ENCODE data around the gene GLB1L. TPM values are rescaled to one million over a fixed set of nuclear protein-coding genes. Genes with fewer than 3 reads are reported as not detected.
A peak's percentile ranks its signal among the peaks of the same experiment; 100 is the strongest.

Gene GLB1L
- total and polyA plus RNA-seq, 2 donors from 2014 or later: 19.7 to 20.6 TPM

- no peak for TF ChIP-seq CTCF (IDR thresholded peaks at IDR 0.05; ENCODE audit: borderline replicate concordance, extremely low read depth, insufficient read depth)
- DNase-seq (peak in 1 of 5 donors; percentile 55), FAIRE-seq (no peak)
- Histone ChIP-seq H3K27me3 (ENCODE audit: control insufficient read depth, insufficient read depth, low read length) (no peaks in the 10 kb centered on the region), H3K4me1 (ENCODE audit: control insufficient read depth in 2 of 3, insufficient read depth in 2 of 3, low read depth in 1 of 3, low read length in 3 of 3) (peaks cover 0 to 8% (median 3%) of the 10 kb centered on the region in 3 donors), H3K27ac (ENCODE audit: low read depth in 2 of 2, low read length in 2 of 2) (no peak overlapping the region), H3K4me3 (ENCODE audit: low read length in 3 of 3) (no peak overlapping the region), H3K9ac (ENCODE audit: low read length in 3 of 3) (no peak overlapping the region), H3K36me3 (ENCODE audit: control insufficient read depth in 2 of 3, insufficient read depth in 3 of 3, low read length in 3 of 3) (no peaks in the 10 kb centered on the region), H3K9me3 (ENCODE audit: control insufficient read depth in 2 of 3, insufficient read depth in 1 of 3, low read length in 3 of 3) (no peaks in the 10 kb centered on the region)
- intact Hi-C loops (cut with DNase I): no loop called here
These were observed 47.4 kb upstream of the GLB1L start for GRCh38 chr2:219292616-219293015.

- intact Hi-C loops (cut with DNase I): no loop called here
- H3K27me3 ChIP-seq (ENCODE audit: control insufficient read depth, insufficient read depth, low read length): no peaks in the 10 kb centered on the region
- TF ChIP-seq CTCF (IDR thresholded peaks at IDR 0.05; ENCODE audit: borderline replicate concordance, extremely low read depth, insufficient read depth): no peak
- no peak overlapping the region for H3K27ac ChIP-seq (ENCODE audit: low read depth in 2 of 2, low read length in 2 of 2)
- peaks cover 0 to 8% (median 3%) of the 10 kb centered on the region in 3 donors for H3K4me1 ChIP-seq (ENCODE audit: control insufficient read depth in 2 of 3, insufficient read depth in 2 of 3, low read depth in 1 of 3, low read length in 3 of 3)
- no peak overlapping the region for H3K9ac ChIP-seq (ENCODE audit: low read length in 3 of 3)
- no peaks in the 10 kb centered on the region for H3K9me3 ChIP-seq (ENCODE audit: control insufficient read depth in 2 of 3, insufficient read depth in 1 of 3, low read length in 3 of 3)
- H3K4me3 ChIP-seq (ENCODE audit: low read length in 3 of 3): no peak overlapping the region
- DNase-seq: no peak
- H3K36me3 ChIP-seq (ENCODE audit: control insufficient read depth in 2 of 3, insufficient read depth in 3 of 3, low read length in 3 of 3): no peaks in the 10 kb centered on the region
- FAIRE-seq: no peak
These were observed 46.8 kb upstream of the GLB1L start for GRCh38 chr2:219291910-219292490.

GRCh38 chr2:219291394-219291793 is 46.1 kb upstream of the GLB1L start:
- no peak for TF ChIP-seq CTCF (IDR thresholded peaks at IDR 0.05; ENCODE audit: borderline replicate concordance, extremely low read depth, insufficient read depth)
- Histone ChIP-seq H3K9me3 (ENCODE audit: control insufficient read depth in 2 of 3, insufficient read depth in 1 of 3, low read length in 3 of 3) (no peaks in the 10 kb centered on the region), H3K4me1 (ENCODE audit: control insufficient read depth in 2 of 3, insufficient read depth in 2 of 3, low read depth in 1 of 3, low read length in 3 of 3) (peaks cover 0 to 9% (median 3%) of the 10 kb centered on the region in 3 donors), H3K36me3 (ENCODE audit: control insufficient read depth in 2 of 3, insufficient read depth in 3 of 3, low read length in 3 of 3) (no peaks in the 10 kb centered on the region), H3K27ac (ENCODE audit: low read depth in 2 of 2, low read length in 2 of 2) (no peak overlapping the region), H3K9ac (ENCODE audit: low read length in 3 of 3) (no peak overlapping the region), H3K27me3 (ENCODE audit: control insufficient read depth, insufficient read depth, low read length) (no peaks in the 10 kb centered on the region), H3K4me3 (ENCODE audit: low read length in 3 of 3) (no peak overlapping the region)
- DNase-seq: peak in 1 of 5 donors; percentile 28
- FAIRE-seq: no peak
- intact Hi-C loops (cut with DNase I): no loop called here
